Endothelial cell of umbilical vein (primary cell): Measurements from ENCODE around the gene KCTD18. TPM values are rescaled to one million over a fixed set of nuclear protein-coding genes. Genes with fewer than 3 reads are reported as not detected.

Experiments
- BruUV-seq: library from RNA; stranded (reverse); fragments of 400-500 nt; replicated peaks from 2 replicates; lab custom pipeline; 2021; lab: Mats Ljungman, UMichigan
- CTCF ChIA-PET: fragments of 300-600, 350-600 bp; sonication (Branson Sonifier 250); formaldehyde crosslinking; loops from one replicate; lab custom pipeline; 2021; ENCODE audit warnings: antibody characterized with exemption, inconsistent platforms; lab: Charles Lee
- POLR2A ChIA-PET: fragments of 300-600, 350-600 bp; sonication (Branson Sonifier 250); formaldehyde crosslinking; loops from one replicate; lab custom pipeline; 2021; ENCODE audit warnings: antibody characterized with exemption, inconsistent platforms; lab: Charles Lee
- DNase-seq: peaks from one replicate; pipeline ENCODE4 v3.0.0-alpha.2; 2011; ENCODE audit warnings: low read depth, low spot score
- FAIRE-seq: peaks from 2 replicates; lab custom pipeline; 2011; peaks lifted over from hg19 to GRCh38; lab: Jason Lieb, UNC
- H2AFZ ChIP-seq: 2 replicates; pipeline ENCODE4 v1.6.0; 2012; ENCODE audit warnings: low read depth, low read length, control low read depth, inconsistent platforms
- H3K27ac ChIP-seq: 2 replicates; pipeline ENCODE4 v1.5.1; 2011; ENCODE audit warnings: low read depth, mild to moderate bottlenecking, control low read depth, low read length, moderate library complexity; ENCODE audit not compliant: insufficient read depth
- H3K27me3 ChIP-seq, 2 experiments: 2 replicates each; pipeline versions ENCODE4 v1.6.0 to v1.6.1; 2011; ENCODE audit warnings: low read length in 2 of 2, mixed read lengths in 1 of 2; ENCODE audit not compliant: control insufficient read depth in 2 of 2, insufficient read depth in 2 of 2
- H3K36me3 ChIP-seq, 2 experiments: 2 replicates in 1 of 2; 3 replicates in 1 of 2; pipeline ENCODE4 v1.5.1; 2011; ENCODE audit warnings: low read length in 2 of 2, mild to moderate bottlenecking in 1 of 2, moderate library complexity in 1 of 2; ENCODE audit not compliant: control insufficient read depth in 2 of 2, insufficient read depth in 2 of 2; ENCODE audit errors: extremely low read depth in 1 of 2
- H3K4me1 ChIP-seq: 3 replicates; pipeline ENCODE4 v1.5.1; 2011; ENCODE audit warnings: mild to moderate bottlenecking, low read length; ENCODE audit not compliant: control insufficient read depth, insufficient read depth; ENCODE audit errors: extremely low read depth
- H3K4me2 ChIP-seq: 2 replicates; pipeline ENCODE4 v1.6.1; 2011; ENCODE audit warnings: low read length, control low read depth, mixed read lengths; ENCODE audit not compliant: insufficient read depth
- H3K4me3 ChIP-seq, 3 experiments: fragments of 200-600 bp in 1 of 3; sonication (generic), shearing (Covaris generic) in 1 of 3; replicated peaks in 1 of 3; 2 replicates each; pipeline ENCODE4 v1.5.1; 2011 to 2016; ENCODE audit warnings: control low read depth in 3 of 3, low read length in 3 of 3, mild to moderate bottlenecking in 2 of 3, inconsistent platforms in 1 of 3, low read depth in 1 of 3, moderate library complexity in 1 of 3; ENCODE audit not compliant: insufficient read depth in 1 of 3
- H3K79me2 ChIP-seq: 2 replicates; pipeline ENCODE4 v1.6.0; 2012; ENCODE audit warnings: low read length, inconsistent platforms; ENCODE audit not compliant: control insufficient read depth, insufficient read depth
- H3K9ac ChIP-seq: replicated peaks from 2 replicates; pipeline ENCODE3; 2011; ENCODE audit warnings: low read length, control low read depth; ENCODE audit not compliant: insufficient read depth; ENCODE audit errors: extremely low read depth
- H3K9me1 ChIP-seq: replicated peaks from 3 replicates; pipeline ENCODE4 v1.6.0; 2011; ENCODE audit warnings: mild to moderate bottlenecking, low read length; ENCODE audit not compliant: control insufficient read depth, insufficient read depth; ENCODE audit errors: extremely low read depth
- H3K9me3 ChIP-seq: replicated peaks from 2 replicates; pipeline ENCODE4 v1.5.1; 2012; ENCODE audit warnings: low read length, inconsistent platforms; ENCODE audit not compliant: control insufficient read depth, insufficient read depth
- H4K20me1 ChIP-seq: replicated peaks from 2 replicates; pipeline ENCODE3; 2011; ENCODE audit warnings: mild to moderate bottlenecking, low read length; ENCODE audit not compliant: control insufficient read depth, insufficient read depth; ENCODE audit errors: extremely low read depth
- FOS ChIP-seq: IDR thresholded peaks from 2 replicates; pipeline ENCODE4 v1.6.1; 2011; ENCODE audit warnings: mild to moderate bottlenecking, low read length, moderate library complexity, borderline replicate concordance; ENCODE audit not compliant: insufficient read depth
- GATA2 ChIP-seq: IDR thresholded peaks from 2 replicates; pipeline ENCODE4 v1.7.0; 2011; ENCODE audit warnings: low read depth, mild to moderate bottlenecking, moderate library complexity, mixed read lengths, low read length; ENCODE audit not compliant: insufficient read length, insufficient read depth
- JUN ChIP-seq: IDR thresholded peaks from 2 replicates; pipeline ENCODE4 v1.6.1; 2011; ENCODE audit warnings: borderline replicate concordance, low read depth; ENCODE audit not compliant: insufficient read length, insufficient read depth
- MYC ChIP-seq: IDR thresholded peaks from one replicate; pipeline ENCODE4 v1.6.1; 2011; ENCODE audit warnings: mild to moderate bottlenecking, low read depth, low read length
- POLR2AphosphoS5 ChIP-seq: IDR thresholded peaks from 2 replicates; pipeline ENCODE4 v1.6.1; 2012; ENCODE audit warnings: low read depth, mild to moderate bottlenecking, control low read depth, low read length, moderate library complexity; ENCODE audit not compliant: insufficient read depth
- dilution Hi-C: fragments of 300-500 bp; cut with MboI; formaldehyde crosslinking; loops from one replicate; pipeline ENCODE4 v1.15.0; 2019; ENCODE audit warnings: low sequenced_read_pairs; ENCODE audit not compliant: extremely low pct_ligation_motif_present
- intact Hi-C: fragments of 100-400 bp; cut with micrococcal nuclease; formaldehyde crosslinking; loops from one replicate; pipeline ENCODE4 v1.10.0; 2022
- polyA plus RNA-seq, 4 experiments: library from polyadenylated mRNA; depleted of rRNA in 3 of 4; stranded (reverse) in 3 of 4; unstranded in 1 of 4; fragments of >200 nt; gene quantifications; 2 replicates each; pipeline versions ENCODE4 v1.2.1 to v1.2.3, GENCODE V29; 2011 to 2012; ENCODE audit warnings: missing spikeins in 1 of 4
- total RNA-seq: library from RNA; stranded (reverse); gene quantifications from 2 replicates; pipeline ENCODE4 v1.2.3, GENCODE V29; 2021
- TF ChIP-seq, protein P1 (sequence below), 2 donors: IDR thresholded peaks; 1 replicate in 1 of 2; 2 replicates in 1 of 2; pipeline ENCODE4 v1.5.1; 2011; ENCODE audit warnings: low read length in 2 of 2, mild to moderate bottlenecking in 2 of 2, moderate library complexity in 2 of 2, control low read depth in 1 of 2, inconsistent platforms in 1 of 2, low read depth in 1 of 2; ENCODE audit not compliant: insufficient read depth in 1 of 2; ENCODE audit errors: extremely low read depth in 1 of 2
- TF ChIP-seq, protein P2 (sequence below): IDR thresholded peaks from 2 replicates; pipeline ENCODE4 v1.6.1; 2011; ENCODE audit not compliant: insufficient read depth, insufficient read length

The KCTD18 gene
- total and polyA plus RNA-seq, 2 donors (not counting 3 experiments of a cell fraction or from before 2014, with no cell fraction given), result 2.6 to 6.6 TPM

DNA sequence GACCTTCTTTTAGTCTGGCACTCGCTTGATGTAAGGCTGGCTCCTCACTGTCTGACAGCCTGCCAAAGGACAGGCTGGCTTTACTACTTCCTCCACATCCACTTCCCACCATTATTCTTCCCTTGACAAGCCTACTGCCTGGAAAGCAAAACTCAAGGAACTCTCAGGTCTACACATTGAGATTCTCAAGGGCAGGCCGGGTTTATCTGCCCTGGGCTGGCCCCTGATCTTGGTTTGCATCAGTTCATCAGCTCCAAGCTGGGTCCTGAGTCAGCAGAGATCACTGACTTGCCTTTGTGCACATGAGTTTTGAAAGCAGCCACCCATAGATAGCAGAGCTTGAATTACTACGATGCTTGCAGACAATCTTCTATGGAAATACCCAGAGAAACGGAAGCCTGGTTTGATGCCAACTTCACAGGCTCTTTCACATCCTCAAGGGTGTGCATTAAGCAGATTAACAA is 53.9 kb downstream of the KCTD18 start:
- dilution Hi-C loops, result no loop called here
- Histone ChIP-seq H4K20me1 (no peaks in the 10 kb centered on the region), H3K9me3 (no peaks in the 10 kb centered on the region), H3K36me3 (no peaks in the 10 kb centered on the region), H3K4me2 (no peak overlapping the region), H3K27ac (no peak overlapping the region), H3K4me3 (no peak overlapping the region), H2AFZ (no peak overlapping the region), H3K4me1 (peaks cover 6% of the 10 kb centered on the region), H3K9me1 (no peaks in the 10 kb centered on the region), H3K79me2 (no peaks in the 10 kb centered on the region), H3K27me3 (no peaks in the 10 kb centered on the region), H3K9ac (no peak overlapping the region)
- ChIA-PET CTCF (interaction anchor here (1.2 to 1.6 kb wide), 2 partner anchors 60 to 64 kb away, joined by 3 to 4 read pairs; no protein-coding TSS in a partner anchor), POLR2A (no interaction called here)
- BruUV-seq, result no TSS peak
- intact Hi-C loops, result loop anchor here (5.0 kb wide), 1 partner anchor 149 kb away; the partner anchor contains the start of gene SPATS2L
- TF ChIP-seq MYC (no peak), GATA2 (no peak), FOS (no peak)
- peak; percentile 67 for FAIRE-seq
- DNase-seq, result peak; percentile 66

DNA sequence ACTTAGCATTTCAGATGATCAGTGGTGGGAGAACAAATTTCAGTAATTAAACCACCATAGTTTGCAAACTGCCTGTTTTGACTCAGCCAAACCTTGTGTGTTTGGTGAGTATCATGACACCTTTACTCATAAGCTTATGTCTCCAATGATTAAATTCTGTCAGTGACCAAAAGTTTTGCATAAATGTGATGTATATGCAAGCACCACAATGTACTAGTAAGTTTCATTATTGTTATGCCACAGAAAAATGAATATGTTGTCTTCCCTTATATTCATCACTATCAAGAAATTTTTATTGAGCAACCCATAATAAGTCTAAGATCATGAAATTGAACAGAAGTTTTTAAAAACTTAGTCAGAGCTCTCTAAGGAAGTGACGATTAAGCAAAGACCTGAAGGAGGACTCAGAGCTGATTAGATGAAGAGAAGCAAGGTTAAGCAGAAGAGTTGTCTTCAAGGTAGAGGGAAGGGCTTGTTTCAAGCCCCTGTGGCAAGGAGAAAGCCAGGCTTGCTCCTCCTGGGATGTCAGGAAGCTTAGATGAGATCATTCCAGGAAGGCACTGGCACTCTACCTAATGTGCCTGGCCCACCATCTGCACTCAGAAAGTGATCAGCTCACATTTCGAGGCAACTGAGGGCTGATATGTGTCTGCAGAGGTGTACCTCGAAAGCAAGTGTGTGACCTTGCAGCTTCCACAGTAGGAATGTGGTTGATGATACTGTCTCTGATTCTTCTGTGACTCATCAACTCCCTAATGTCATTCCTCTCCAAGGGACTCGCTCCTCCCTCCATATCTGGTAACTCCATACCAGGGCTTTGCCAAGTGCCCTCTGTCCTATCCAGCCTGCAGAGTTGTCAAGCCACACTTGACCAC is 54.7 kb downstream of the KCTD18 start:
- no peaks in the 10 kb centered on the region for H3K9me1 ChIP-seq
- ChIA-PET CTCF (interaction anchor here (0.8 to 1.6 kb wide), 4 partner anchors 12 to 150 kb away, joined by 3 to 4 read pairs (median 3); no protein-coding TSS in a partner anchor), POLR2A (no interaction called here)
- H3K27ac ChIP-seq, result no peak overlapping the region
- H3K4me2 ChIP-seq, result no peak overlapping the region
- TF ChIP-seq JUN (peak; percentile 14), POLR2AphosphoS5 (no peak), FOS (no peak)
- TF ChIP-seq, protein P1, sequence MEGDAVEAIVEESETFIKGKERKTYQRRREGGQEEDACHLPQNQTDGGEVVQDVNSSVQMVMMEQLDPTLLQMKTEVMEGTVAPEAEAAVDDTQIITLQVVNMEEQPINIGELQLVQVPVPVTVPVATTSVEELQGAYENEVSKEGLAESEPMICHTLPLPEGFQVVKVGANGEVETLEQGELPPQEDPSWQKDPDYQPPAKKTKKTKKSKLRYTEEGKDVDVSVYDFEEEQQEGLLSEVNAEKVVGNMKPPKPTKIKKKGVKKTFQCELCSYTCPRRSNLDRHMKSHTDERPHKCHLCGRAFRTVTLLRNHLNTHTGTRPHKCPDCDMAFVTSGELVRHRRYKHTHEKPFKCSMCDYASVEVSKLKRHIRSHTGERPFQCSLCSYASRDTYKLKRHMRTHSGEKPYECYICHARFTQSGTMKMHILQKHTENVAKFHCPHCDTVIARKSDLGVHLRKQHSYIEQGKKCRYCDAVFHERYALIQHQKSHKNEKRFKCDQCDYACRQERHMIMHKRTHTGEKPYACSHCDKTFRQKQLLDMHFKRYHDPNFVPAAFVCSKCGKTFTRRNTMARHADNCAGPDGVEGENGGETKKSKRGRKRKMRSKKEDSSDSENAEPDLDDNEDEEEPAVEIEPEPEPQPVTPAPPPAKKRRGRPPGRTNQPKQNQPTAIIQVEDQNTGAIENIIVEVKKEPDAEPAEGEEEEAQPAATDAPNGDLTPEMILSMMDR (IDR thresholded peaks at IDR 0.05; ENCODE audit: extremely low read depth in 1 of 2, insufficient read depth in 1 of 2, low read depth in 1 of 2, low read length in 2 of 2), result no peak
- TF ChIP-seq, protein P2, sequence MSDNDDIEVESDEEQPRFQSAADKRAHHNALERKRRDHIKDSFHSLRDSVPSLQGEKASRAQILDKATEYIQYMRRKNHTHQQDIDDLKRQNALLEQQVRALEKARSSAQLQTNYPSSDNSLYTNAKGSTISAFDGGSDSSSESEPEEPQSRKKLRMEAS, result no peak
- no peak overlapping the region for H2AFZ ChIP-seq
- DNase-seq, result no peak
- no peak for FAIRE-seq
- no TSS peak for BruUV-seq
- H3K4me1 ChIP-seq, result peaks cover 6% of the 10 kb centered on the region
- H3K9ac ChIP-seq, result no peak overlapping the region
- intact Hi-C loops, result loop anchor here (5.0 kb wide), 1 partner anchor 148 kb away; the partner anchor contains the start of gene SPATS2L
- H4K20me1 ChIP-seq, result no peaks in the 10 kb centered on the region
- H3K79me2 ChIP-seq, result no peaks in the 10 kb centered on the region
- H3K4me3 ChIP-seq, result no peak overlapping the region
- dilution Hi-C loops, result no loop called here
- no peaks in the 10 kb centered on the region for H3K36me3 ChIP-seq
- no peaks in the 10 kb centered on the region for H3K27me3 ChIP-seq
- H3K9me3 ChIP-seq, result no peaks in the 10 kb centered on the region
